GM12878 (cell line): Measurements from ENCODE around the gene NKAIN2. TPM values are rescaled to one million over a fixed set of nuclear protein-coding genes. Genes with fewer than 3 reads are reported as not detected.

Source experiments
- ATAC-seq: fragments of 200-7000 bp; cut with Tn5 transposase; 3 replicates; pipeline ENCODE4 v1.9.1; 2020; ENCODE audit warnings: mild to moderate bottlenecking, moderate library complexity
- BruUV-seq: library from RNA; stranded (reverse); fragments of 400-500 nt; replicated peaks from 2 replicates; lab custom pipeline; 2021; lab: Mats Ljungman, UMichigan
- CTCF ChIA-PET: fragments of 300-600 bp; sonication (Branson Sonifier 250); formaldehyde crosslinking; extraction: SDS; loops from one replicate; lab custom pipeline; 2021; ENCODE audit warnings: inconsistent platforms; lab: Yijun Ruan, JAX
- POLR2A ChIA-PET: fragments of 350-600 bp; formaldehyde crosslinking; extraction: SDS; loops from one replicate; lab custom pipeline; 2021; ENCODE audit warnings: inconsistent platforms; lab: Charles Lee
- RAD21 ChIA-PET: fragments of 300-600 bp; sonication (Branson Sonifier 250); formaldehyde crosslinking; loops from one replicate; lab custom pipeline; 2023; ENCODE audit warnings: antibody characterized with exemption; ENCODE audit not compliant: unreplicated experiment; lab: Charles Lee
- SMC1A ChIA-PET: fragments of 300-600 bp; sonication (Branson Sonifier 250); formaldehyde crosslinking; loops from one replicate; lab custom pipeline; 2023; ENCODE audit not compliant: unreplicated experiment, uncharacterized antibody; lab: Charles Lee
- DNase-seq: peaks from one replicate; pipeline ENCODE4 v3.0.0-alpha.2; 2011; ENCODE audit warnings: low read depth, low spot score
- FAIRE-seq: peaks from 3 replicates; lab custom pipeline; 2011; peaks lifted over from hg19 to GRCh38; lab: Jason Lieb, UNC
- H2AFZ ChIP-seq: 2 replicates; pipeline ENCODE4 v1.6.0; 2011; ENCODE audit warnings: low read depth, low read length, control low read depth; ENCODE audit not compliant: control insufficient read depth
- H3K27ac ChIP-seq: 2 replicates; pipeline ENCODE4 v1.5.1; 2011; ENCODE audit warnings: control low read depth; ENCODE audit not compliant: control insufficient read depth, insufficient read depth
- H3K27me3 ChIP-seq, 2 experiments: replicated peaks in 1 of 2; 2 replicates each; pipeline versions ENCODE4 v1.6.0 to v1.6.1; 2011; ENCODE audit warnings: low read length in 1 of 2; ENCODE audit not compliant: control insufficient read depth in 2 of 2, insufficient read depth in 2 of 2
- H3K36me3 ChIP-seq, 2 experiments: 2 replicates each; pipeline ENCODE4 v1.5.1; 2011; ENCODE audit warnings: low read length in 1 of 2; ENCODE audit not compliant: control insufficient read depth in 2 of 2, insufficient read depth in 2 of 2
- H3K4me1 ChIP-seq: 2 replicates; pipeline ENCODE4 v1.6.1; 2011; ENCODE audit warnings: mild to moderate bottlenecking, low read length, moderate library complexity, mixed read lengths; ENCODE audit not compliant: control insufficient read depth, insufficient read depth
- H3K4me2 ChIP-seq: 2 replicates; pipeline ENCODE4 v1.6.0; 2011; ENCODE audit warnings: control low read depth; ENCODE audit not compliant: control insufficient read depth, insufficient read depth
- H3K4me3 ChIP-seq: fragments of 200-600 bp; sonication (generic); 2 replicates; pipeline ENCODE4 v1.5.1; 2016
- H3K79me2 ChIP-seq: 2 replicates; pipeline ENCODE4 v1.6.0; 2011; ENCODE audit warnings: low read length; ENCODE audit not compliant: control insufficient read depth, insufficient read depth
- H3K9ac ChIP-seq: 2 replicates; pipeline ENCODE4 v1.8.0; 2011; ENCODE audit warnings: low read length, control low read depth, mixed read lengths; ENCODE audit not compliant: control insufficient read depth, insufficient read depth
- H3K9me3 ChIP-seq: replicated peaks from 3 replicates; pipeline ENCODE4 v1.5.1; 2011; ENCODE audit warnings: mild to moderate bottlenecking, low read length; ENCODE audit not compliant: control insufficient read depth, insufficient read depth
- H4K20me1 ChIP-seq: 2 replicates; pipeline ENCODE4 v1.6.0; 2011; ENCODE audit not compliant: control insufficient read depth, insufficient read depth
- SRF ChIP-seq, 2 experiments: IDR thresholded peaks; 2 replicates each; pipeline ENCODE4 v1.6.1; 2011; ENCODE audit warnings: low read depth in 2 of 2, low read length in 2 of 2, mild to moderate bottlenecking in 1 of 2, moderate library complexity in 1 of 2
- ZBED1 ChIP-seq: IDR thresholded peaks from 2 replicates; pipeline ENCODE4 v1.6.1; 2016; ENCODE audit warnings: borderline replicate concordance
- ZNF687 ChIP-seq: fragments of 450-650 bp; IDR thresholded peaks from 2 replicates; pipeline ENCODE4 v1.6.1; 2017; ENCODE audit warnings: mild to moderate bottlenecking, moderate library complexity
- in situ Hi-C: fragments of 300-500 bp; cut with MboI; formaldehyde crosslinking; loops from 9 replicates; pipeline ENCODE4 v1.14.3; 2018; ENCODE audit warnings: mixed read lengths
- intact Hi-C: fragments of 100-400 bp; cut with micrococcal nuclease; formaldehyde crosslinking; loops from one replicate; pipeline ENCODE4 v1.14.2; 2022; ENCODE audit not compliant: unreplicated experiment
- polyA plus RNA-seq, 11 experiments: library from polyadenylated mRNA; depleted of rRNA in 4 of 11; unstranded in 6 of 11; stranded (reverse) in 5 of 11; fragments of >200 nt; fragmentation: Nextera tagmentation in 4 of 11; fragmentation: Illumina TruSeq in 1 of 11; extraction: Ambion mirVana in 4 of 11; extraction: Trizol in 1 of 11; gene quantifications; 1 replicate in 1 of 11; 2 replicates in 10 of 11; pipeline versions ENCODE4 v1.2.1 to v1.2.3, GENCODE V29; 2011 to 2016; ENCODE audit warnings: inconsistent platforms in 2 of 11, missing spikeins in 2 of 11, low read depth in 1 of 11
- total RNA-seq, 4 experiments: library from RNA; depleted of rRNA in 3 of 4; stranded (reverse); fragments of >200 nt in 3 of 4; fragmentation: Illumina TruSeq in 1 of 4; extraction: Trizol in 1 of 4; gene quantifications; 2 replicates each; pipeline versions ENCODE4 v1.2.1 to v1.2.3, GENCODE V29; 2013 to 2021
- TF ChIP-seq, protein P1 (sequence below): fragments of 450-650 bp; formaldehyde crosslinking; IDR thresholded peaks from 2 replicates; pipeline ENCODE4 v1.5.0; 2022; ENCODE audit warnings: mild to moderate bottlenecking, missing genetic modification characterization

The NKAIN2 gene
- total and polyA plus RNA-seq, 10 of the 15 experiments (the other 5 are each of a cell fraction or from before 2014, with no cell fraction given) = not detected

DNA sequence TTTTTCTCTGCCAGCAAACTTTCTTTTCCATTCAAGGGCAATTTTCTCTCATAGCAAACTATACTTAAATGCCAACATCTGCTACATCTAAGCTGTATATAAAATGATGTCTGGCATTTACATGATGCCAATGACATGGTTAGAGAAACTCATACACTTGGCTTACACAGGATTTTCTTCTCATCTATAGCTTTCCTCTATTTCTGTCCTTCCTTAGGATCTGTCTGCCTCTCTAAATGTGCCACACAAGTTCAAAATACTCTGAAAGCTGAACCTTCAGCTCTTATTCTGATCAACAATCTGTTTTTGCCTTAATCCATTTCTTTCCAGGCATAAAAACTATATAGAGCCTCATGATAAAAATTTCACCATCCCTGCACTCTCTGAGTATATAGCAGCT lies 867.7 kb downstream of the NKAIN2 start:
- TF ChIP-seq ZNF687 (no peak), SRF (IDR thresholded peaks at IDR 0.05; ENCODE audit: low read depth in 2 of 2, low read length in 2 of 2) (no peak), ZBED1 (no peak)
- TF ChIP-seq, protein P1, sequence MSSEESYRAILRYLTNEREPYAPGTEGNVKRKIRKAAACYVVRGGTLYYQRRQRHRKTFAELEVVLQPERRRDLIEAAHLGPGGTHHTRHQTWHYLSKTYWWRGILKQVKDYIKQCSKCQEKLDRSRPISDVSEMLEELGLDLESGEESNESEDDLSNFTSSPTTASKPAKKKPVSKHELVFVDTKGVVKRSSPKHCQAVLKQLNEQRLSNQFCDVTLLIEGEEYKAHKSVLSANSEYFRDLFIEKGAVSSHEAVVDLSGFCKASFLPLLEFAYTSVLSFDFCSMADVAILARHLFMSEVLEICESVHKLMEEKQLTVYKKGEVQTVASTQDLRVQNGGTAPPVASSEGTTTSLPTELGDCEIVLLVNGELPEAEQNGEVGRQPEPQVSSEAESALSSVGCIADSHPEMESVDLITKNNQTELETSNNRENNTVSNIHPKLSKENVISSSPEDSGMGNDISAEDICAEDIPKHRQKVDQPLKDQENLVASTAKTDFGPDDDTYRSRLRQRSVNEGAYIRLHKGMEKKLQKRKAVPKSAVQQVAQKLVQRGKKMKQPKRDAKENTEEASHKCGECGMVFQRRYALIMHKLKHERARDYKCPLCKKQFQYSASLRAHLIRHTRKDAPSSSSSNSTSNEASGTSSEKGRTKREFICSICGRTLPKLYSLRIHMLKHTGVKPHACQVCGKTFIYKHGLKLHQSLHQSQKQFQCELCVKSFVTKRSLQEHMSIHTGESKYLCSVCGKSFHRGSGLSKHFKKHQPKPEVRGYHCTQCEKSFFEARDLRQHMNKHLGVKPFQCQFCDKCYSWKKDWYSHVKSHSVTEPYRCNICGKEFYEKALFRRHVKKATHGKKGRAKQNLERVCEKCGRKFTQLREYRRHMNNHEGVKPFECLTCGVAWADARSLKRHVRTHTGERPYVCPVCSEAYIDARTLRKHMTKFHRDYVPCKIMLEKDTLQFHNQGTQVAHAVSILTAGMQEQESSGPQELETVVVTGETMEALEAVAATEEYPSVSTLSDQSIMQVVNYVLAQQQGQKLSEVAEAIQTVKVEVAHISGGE (CRISPR knock-in tag) = no peak
- no peaks in the 10 kb centered on the region for H3K36me3 ChIP-seq
- BruUV-seq = no TSS peak
- in situ Hi-C loops = no loop called here
- H3K4me1 ChIP-seq = no peaks in the 10 kb centered on the region
- no peak for DNase-seq
- H3K4me2 ChIP-seq = no peak overlapping the region
- no peaks in the 10 kb centered on the region for H3K79me2 ChIP-seq
- no peak overlapping the region for H3K9ac ChIP-seq
- intact Hi-C loops = no loop called here
- ChIA-PET SMC1A (no interaction called here), RAD21 (no interaction called here), CTCF (no interaction called here), POLR2A (no interaction called here)
- no peak overlapping the region for H2AFZ ChIP-seq
- no peak for ATAC-seq
- H3K4me3 ChIP-seq = no peak overlapping the region
- H4K20me1 ChIP-seq = no peaks in the 10 kb centered on the region
- no peak for FAIRE-seq
- no peaks in the 10 kb centered on the region for H3K27me3 ChIP-seq
- no peak overlapping the region for H3K27ac ChIP-seq
- H3K9me3 ChIP-seq = no peaks in the 10 kb centered on the region
